Right lobe of liver (tissue), 4 donors: ENCODE data around the gene IL33.

Experiments used
- CTCF ChIP-seq, 4 donors: fragments of 200-600 bp in 3 of 4; fragments of 450-650 bp in 1 of 4; IDR thresholded peaks; one replicate each; pipeline versions ENCODE4 v1.5.1 to v1.8.0; 2016 to 2022; ENCODE audit warnings: antibody characterized with exemption in 4 of 4, mild to moderate bottlenecking in 2 of 4
- POLR2A ChIP-seq: fragments of 450-650 bp; IDR thresholded peaks from one replicate; pipeline ENCODE4 v1.6.1; 2017; ENCODE audit warnings: antibody characterized with exemption, mild to moderate bottlenecking
- donor health status: DM: no; HTN: no; CAD: no.
- donor health status: DM: no; HTN: no; CAD: no.
- donor health status: DM: no; HTN: yes; CAD: no.

- TF ChIP-seq CTCF (IDR thresholded peaks at IDR 0.05) (no peak), POLR2A (no peak)
Measured at GRCh38 chr9:6277417-6277816, 61.8 kb downstream of the IL33 start.
